HCT116 (cell line): ENCODE data around the gene ZBED2. TPM values are rescaled to one million over a fixed set of nuclear protein-coding genes. Genes with fewer than 3 reads are reported as not detected.

Experiments used
- ATAC-seq: fragments of 200-7000 bp; cut with Tn5 transposase; 2 replicates; pipeline ENCODE4 v1.9.1; 2020; ENCODE audit warnings: mild to moderate bottlenecking, moderate library complexity
- BruUV-seq: library from RNA; stranded (reverse); fragments of 400-500 nt; replicated peaks from 2 replicates; lab custom pipeline; 2021; lab: Mats Ljungman, UMichigan
- CTCF ChIA-PET: fragments of 300-600 bp; sonication (Branson Sonifier 250); formaldehyde crosslinking; loops from one replicate; lab custom pipeline; 2021; ENCODE audit warnings: antibody characterized with exemption; lab: Charles Lee
- POLR2A ChIA-PET: fragments of 300-600, 350-600 bp; sonication (Branson Sonifier 250); formaldehyde crosslinking; loops from one replicate; lab custom pipeline; 2021; ENCODE audit warnings: antibody characterized with exemption; lab: Charles Lee
- RAD21 ChIA-PET, 2 experiments: fragments of 300-600 bp; sonication (Branson Sonifier 250); formaldehyde crosslinking; loops; one replicate each; lab custom pipeline; 2023; ENCODE audit warnings: low total read pairs in 2 of 2; ENCODE audit not compliant: uncharacterized antibody in 2 of 2, unreplicated experiment in 2 of 2, low non-redundant PET in 1 of 2; lab: Charles Lee
- DNase-seq: peaks from one replicate; pipeline ENCODE4 v3.0.0-alpha.2; 2010; ENCODE audit warnings: low read depth, low spot score
- H2AFZ ChIP-seq: fragments of 200-600 bp; shearing (Covaris generic), sonication (generic); 2 replicates; pipeline ENCODE4 v1.6.1; 2017; ENCODE audit warnings: low read depth, mixed run types, mixed read lengths, antibody characterized with exemption, low read length; ENCODE audit not compliant: poor library complexity, severe bottlenecking
- H3K27ac ChIP-seq: 2 replicates; pipeline ENCODE4 v1.5.1; 2012; ENCODE audit warnings: low read depth, low read length
- H3K27me3 ChIP-seq: fragments of 200-600 bp; sonication (generic); 2 replicates; pipeline ENCODE4 v1.6.1; 2016; ENCODE audit warnings: mixed run types, low read length, mixed read lengths; ENCODE audit not compliant: insufficient read depth
- H3K36me3 ChIP-seq, 2 experiments: fragments of 200-500 bp in 1 of 2; fragments of 200-600 bp in 1 of 2; sonication (Bioruptor generic) in 1 of 2; sonication (generic) in 1 of 2; 2 replicates each; pipeline versions ENCODE4 v1.5.1 to v1.6.1; 2014 to 2016; ENCODE audit warnings: low read length in 2 of 2, inconsistent platforms in 1 of 2, mixed read lengths in 1 of 2, mixed run types in 1 of 2; ENCODE audit not compliant: insufficient read depth in 2 of 2, control insufficient read depth in 1 of 2
- H3K4me1 ChIP-seq, 2 experiments: fragments of 200-600 bp in 1 of 2; sonication (generic) in 1 of 2; 2 replicates each; pipeline versions ENCODE4 v1.5.1 to v1.6.1; 2012 to 2017; ENCODE audit warnings: low read length in 2 of 2, inconsistent platforms in 1 of 2, mild to moderate bottlenecking in 1 of 2, mixed read lengths in 1 of 2, mixed run types in 1 of 2, moderate library complexity in 1 of 2; ENCODE audit not compliant: insufficient read depth in 2 of 2, control insufficient read depth in 1 of 2
- H3K4me2 ChIP-seq: fragments of 200-600 bp; sonication (generic); 2 replicates; pipeline ENCODE4 v1.6.1; 2017; ENCODE audit warnings: mixed run types, low read length, mixed read lengths
- H3K4me3 ChIP-seq, 2 experiments: fragments of 200-600 bp in 1 of 2; sonication (generic) in 1 of 2; replicated peaks in 1 of 2; 2 replicates each; pipeline ENCODE4 v1.5.1; 2011 to 2016; ENCODE audit warnings: low read length in 2 of 2, control low read depth in 1 of 2, low read depth in 1 of 2, mild to moderate bottlenecking in 1 of 2, mixed read lengths in 1 of 2, mixed run types in 1 of 2
- H3K79me2 ChIP-seq: fragments of 200-600 bp; sonication (generic); 2 replicates; pipeline ENCODE4 v1.6.1; 2017; ENCODE audit warnings: mild to moderate bottlenecking, mixed run types, low read length, moderate library complexity, mixed read lengths; ENCODE audit not compliant: insufficient read depth
- H3K9ac ChIP-seq: fragments of 200-600 bp; sonication (generic); 2 replicates; pipeline ENCODE4 v1.6.1; 2016; ENCODE audit warnings: low read length, mixed read lengths
- H3K9me2 ChIP-seq: fragments of 200-600 bp; sonication (generic), shearing (Covaris generic); 2 replicates; pipeline ENCODE4 v1.6.1; 2017; ENCODE audit warnings: mixed run types, mild to moderate bottlenecking, moderate library complexity; ENCODE audit not compliant: insufficient read depth
- H3K9me3 ChIP-seq, 2 experiments: fragments of 200-500 bp in 1 of 2; fragments of 200-600 bp in 1 of 2; sonication (Bioruptor generic) in 1 of 2; sonication (generic) in 1 of 2; 2 replicates each; pipeline ENCODE4 v1.6.1; 2014 to 2017; ENCODE audit warnings: low read length in 2 of 2, mixed read lengths in 2 of 2, inconsistent platforms in 1 of 2, low read depth in 1 of 2, mild to moderate bottlenecking in 1 of 2, mixed run types in 1 of 2, moderate library complexity in 1 of 2; ENCODE audit not compliant: control insufficient read depth in 1 of 2, insufficient read depth in 1 of 2
- H4K20me1 ChIP-seq: fragments of 200-600 bp; sonication (generic), shearing (Covaris generic); 2 replicates; pipeline ENCODE4 v1.6.1; 2017; ENCODE audit warnings: mixed run types, mild to moderate bottlenecking, moderate library complexity; ENCODE audit not compliant: insufficient read depth
- CEBPB ChIP-seq: IDR thresholded peaks from 2 replicates; pipeline ENCODE4 v1.6.1; 2012; ENCODE audit warnings: low read depth
- EGR1 ChIP-seq: IDR thresholded peaks from 2 replicates; pipeline ENCODE4 v1.6.1; 2012; ENCODE audit warnings: low read depth
- ELF1 ChIP-seq: IDR thresholded peaks from 2 replicates; pipeline ENCODE4 v1.6.1; 2012; ENCODE audit warnings: low read depth, borderline replicate concordance
- EZH2 ChIP-seq: fragments of 200-600 bp; sonication (generic); IDR thresholded peaks from 2 replicates; pipeline ENCODE4 v1.6.1; 2017; ENCODE audit warnings: antibody characterized with exemption, mixed run types
- EZH2phosphoT487 ChIP-seq: fragments of 200-600 bp; IDR thresholded peaks from 2 replicates; pipeline ENCODE4 v1.6.1; 2018; ENCODE audit warnings: antibody characterized with exemption, borderline replicate concordance
- FOSL1 ChIP-seq: IDR thresholded peaks from 2 replicates; pipeline ENCODE4 v1.6.1; 2012; ENCODE audit warnings: low read depth
- JUND ChIP-seq: IDR thresholded peaks from 2 replicates; pipeline ENCODE4 v1.6.1; 2012
- POLR2A ChIP-seq: IDR thresholded peaks from 2 replicates; pipeline ENCODE4 v1.7.0; 2011; ENCODE audit warnings: borderline replicate concordance; ENCODE audit not compliant: insufficient read depth, insufficient read length; ENCODE audit errors: extremely low read depth
- POLR2AphosphoS5 ChIP-seq: IDR thresholded peaks from 2 replicates; pipeline ENCODE4 v1.6.1; 2011; ENCODE audit warnings: mild to moderate bottlenecking, low read depth, low read length, moderate library complexity
- SIN3A ChIP-seq: IDR thresholded peaks from 2 replicates; pipeline ENCODE4 v1.6.1; 2012; ENCODE audit warnings: low read depth
- SP1 ChIP-seq: IDR thresholded peaks from 2 replicates; pipeline ENCODE4 v1.6.1; 2012; ENCODE audit warnings: low read depth
- YY1 ChIP-seq: IDR thresholded peaks from 2 replicates; pipeline ENCODE4 v1.6.1; 2011; ENCODE audit warnings: low read length, low read depth, moderate library complexity, mild to moderate bottlenecking; ENCODE audit not compliant: insufficient replicate concordance; ENCODE audit errors: extremely low read depth
- ZFX ChIP-seq: fragments of 450-650 bp; IDR thresholded peaks from 2 replicates; pipeline ENCODE4 v1.6.1; 2017
- ZNF274 ChIP-seq: fragments of 200-500 bp; sonication (Bioruptor generic); IDR thresholded peaks from 2 replicates; pipeline ENCODE4 v1.6.1; 2014; ENCODE audit warnings: mild to moderate bottlenecking, low read depth, low read length, inconsistent platforms
- intact Hi-C: fragments of 100-400 bp; cut with micrococcal nuclease; formaldehyde crosslinking; loops from 2 replicates; pipeline ENCODE4 v1.10.0; 2022
- total RNA-seq: library from RNA; stranded (reverse); gene quantifications from one replicate; pipeline ENCODE4 v1.2.1, GENCODE V29; 2021; ENCODE audit not compliant: unreplicated experiment
- TF ChIP-seq, protein P1 (sequence below): IDR thresholded peaks from 2 replicates; pipeline ENCODE4 v1.6.1; 2012
- TF ChIP-seq, protein P2 (sequence below): IDR thresholded peaks from 2 replicates; pipeline ENCODE4 v1.6.1; 2012
- TF ChIP-seq, protein P3 (sequence below): IDR thresholded peaks from 2 replicates; pipeline ENCODE4 v1.6.1; 2012; ENCODE audit warnings: low read depth
- TF ChIP-seq, protein P4 (sequence below): IDR thresholded peaks from 2 replicates; pipeline ENCODE4 v1.6.1; 2011; ENCODE audit warnings: mild to moderate bottlenecking, low read length, moderate library complexity; ENCODE audit not compliant: insufficient replicate concordance; ENCODE audit errors: extremely low read depth

The ZBED2 gene
- total RNA-seq, 1 experiment from 2014 or later = 16.1 TPM

DNA sequence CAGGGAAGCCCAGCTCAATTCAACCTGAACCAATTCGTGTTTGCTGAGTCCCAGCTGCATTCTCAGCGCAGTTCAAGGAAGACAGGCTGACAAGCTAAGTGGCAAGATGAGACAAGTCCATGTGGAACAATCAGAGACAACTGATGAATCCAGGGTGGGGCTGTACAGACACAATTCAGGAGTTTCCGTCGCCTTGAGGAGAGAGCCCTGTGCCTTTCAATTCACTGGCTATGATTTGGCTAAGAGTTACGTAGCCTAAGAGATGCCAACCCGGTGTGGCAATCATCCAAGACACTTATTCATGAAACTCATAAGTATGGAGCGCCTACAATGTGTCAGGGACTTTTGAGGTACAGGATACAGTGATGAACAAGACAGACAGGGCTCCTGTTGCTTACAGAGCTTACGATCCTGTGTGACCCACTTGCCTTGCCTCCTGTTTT lies 15.5 kb upstream of the ZBED2 start (continued):
- TF ChIP-seq, protein P1, sequence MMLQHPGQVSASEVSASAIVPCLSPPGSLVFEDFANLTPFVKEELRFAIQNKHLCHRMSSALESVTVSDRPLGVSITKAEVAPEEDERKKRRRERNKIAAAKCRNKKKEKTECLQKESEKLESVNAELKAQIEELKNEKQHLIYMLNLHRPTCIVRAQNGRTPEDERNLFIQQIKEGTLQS = no peak
- TF ChIP-seq ZNF274 (no peak), FOSL1 (no peak), EZH2 (no peak), SIN3A (no peak; the same call in 1 of the 2 replicates), POLR2A (peak; percentile 51), ZFX (no peak), EGR1 (no peak), CEBPB (no peak)

DNA sequence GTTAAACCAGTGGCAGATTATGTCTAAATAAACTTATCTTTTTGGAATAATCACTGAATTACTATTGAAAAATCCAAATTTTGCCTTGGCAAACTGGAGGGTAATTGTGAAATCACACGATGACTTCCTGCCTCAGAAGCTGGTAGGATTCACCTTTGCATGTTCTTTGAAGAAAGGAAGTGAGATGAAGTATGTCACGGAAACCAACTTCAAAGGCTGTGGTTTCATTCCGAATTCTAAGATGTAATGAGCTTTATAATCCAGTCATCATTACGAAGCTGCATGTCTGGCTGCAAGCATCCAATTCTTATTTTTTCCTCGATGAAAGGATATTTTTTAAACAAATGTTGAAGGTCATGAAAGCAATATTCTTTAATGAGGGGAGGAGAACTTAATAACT lies 15.0 kb upstream of the ZBED2 start:
- H4K20me1 ChIP-seq = no peaks in the 10 kb centered on the region
- DNase-seq (no peak), ATAC-seq (peak; percentile 62)
- no peaks in the 10 kb centered on the region for H3K79me2 ChIP-seq
- peak overlapping the region; percentile 46 for H3K4me2 ChIP-seq
- H3K9me2 ChIP-seq = no peaks in the 10 kb centered on the region
- peaks cover 6 to 62% of the 10 kb centered on the region in 2 experiments for H3K4me1 ChIP-seq
- BruUV-seq = TSS peak; percentile 38
- intact Hi-C loops = no loop called here
- ChIA-PET RAD21 (no interaction called here), CTCF (interaction anchor here (1.4 kb wide), 1 partner anchor 12 kb away, joined by 4 read pairs; no protein-coding TSS in a partner anchor), POLR2A (no interaction called here)
- H2AFZ ChIP-seq = no peak overlapping the region
- H3K36me3 ChIP-seq = no peaks in the 10 kb centered on the region
- H3K27me3 ChIP-seq = no peaks in the 10 kb centered on the region
- H3K9me3 ChIP-seq = no peaks in the 10 kb centered on the region
- H3K9ac ChIP-seq = peak overlapping the region; percentile 46
- peak overlapping the region; percentile 55 for H3K27ac ChIP-seq
- peak overlapping the region; percentile 8 to 22 for H3K4me3 ChIP-seq
- TF ChIP-seq SP1 = peak; percentile 59
- TF ChIP-seq CEBPB = peak; percentile 85
- TF ChIP-seq, protein P2, sequence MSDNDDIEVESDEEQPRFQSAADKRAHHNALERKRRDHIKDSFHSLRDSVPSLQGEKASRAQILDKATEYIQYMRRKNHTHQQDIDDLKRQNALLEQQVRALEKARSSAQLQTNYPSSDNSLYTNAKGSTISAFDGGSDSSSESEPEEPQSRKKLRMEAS = no peak
- no peak for TF ChIP-seq POLR2A
- no peak for TF ChIP-seq SIN3A
- no peak for TF ChIP-seq YY1
- peak; percentile 44; the same call in 1 of the 2 replicates for TF ChIP-seq JUND
- no peak for TF ChIP-seq POLR2AphosphoS5
- no peak for TF ChIP-seq EZH2phosphoT487
- TF ChIP-seq, protein P3, sequence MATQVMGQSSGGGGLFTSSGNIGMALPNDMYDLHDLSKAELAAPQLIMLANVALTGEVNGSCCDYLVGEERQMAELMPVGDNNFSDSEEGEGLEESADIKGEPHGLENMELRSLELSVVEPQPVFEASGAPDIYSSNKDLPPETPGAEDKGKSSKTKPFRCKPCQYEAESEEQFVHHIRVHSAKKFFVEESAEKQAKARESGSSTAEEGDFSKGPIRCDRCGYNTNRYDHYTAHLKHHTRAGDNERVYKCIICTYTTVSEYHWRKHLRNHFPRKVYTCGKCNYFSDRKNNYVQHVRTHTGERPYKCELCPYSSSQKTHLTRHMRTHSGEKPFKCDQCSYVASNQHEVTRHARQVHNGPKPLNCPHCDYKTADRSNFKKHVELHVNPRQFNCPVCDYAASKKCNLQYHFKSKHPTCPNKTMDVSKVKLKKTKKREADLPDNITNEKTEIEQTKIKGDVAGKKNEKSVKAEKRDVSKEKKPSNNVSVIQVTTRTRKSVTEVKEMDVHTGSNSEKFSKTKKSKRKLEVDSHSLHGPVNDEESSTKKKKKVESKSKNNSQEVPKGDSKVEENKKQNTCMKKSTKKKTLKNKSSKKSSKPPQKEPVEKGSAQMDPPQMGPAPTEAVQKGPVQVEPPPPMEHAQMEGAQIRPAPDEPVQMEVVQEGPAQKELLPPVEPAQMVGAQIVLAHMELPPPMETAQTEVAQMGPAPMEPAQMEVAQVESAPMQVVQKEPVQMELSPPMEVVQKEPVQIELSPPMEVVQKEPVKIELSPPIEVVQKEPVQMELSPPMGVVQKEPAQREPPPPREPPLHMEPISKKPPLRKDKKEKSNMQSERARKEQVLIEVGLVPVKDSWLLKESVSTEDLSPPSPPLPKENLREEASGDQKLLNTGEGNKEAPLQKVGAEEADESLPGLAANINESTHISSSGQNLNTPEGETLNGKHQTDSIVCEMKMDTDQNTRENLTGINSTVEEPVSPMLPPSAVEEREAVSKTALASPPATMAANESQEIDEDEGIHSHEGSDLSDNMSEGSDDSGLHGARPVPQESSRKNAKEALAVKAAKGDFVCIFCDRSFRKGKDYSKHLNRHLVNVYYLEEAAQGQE = no peak
- TF ChIP-seq, protein P4, sequence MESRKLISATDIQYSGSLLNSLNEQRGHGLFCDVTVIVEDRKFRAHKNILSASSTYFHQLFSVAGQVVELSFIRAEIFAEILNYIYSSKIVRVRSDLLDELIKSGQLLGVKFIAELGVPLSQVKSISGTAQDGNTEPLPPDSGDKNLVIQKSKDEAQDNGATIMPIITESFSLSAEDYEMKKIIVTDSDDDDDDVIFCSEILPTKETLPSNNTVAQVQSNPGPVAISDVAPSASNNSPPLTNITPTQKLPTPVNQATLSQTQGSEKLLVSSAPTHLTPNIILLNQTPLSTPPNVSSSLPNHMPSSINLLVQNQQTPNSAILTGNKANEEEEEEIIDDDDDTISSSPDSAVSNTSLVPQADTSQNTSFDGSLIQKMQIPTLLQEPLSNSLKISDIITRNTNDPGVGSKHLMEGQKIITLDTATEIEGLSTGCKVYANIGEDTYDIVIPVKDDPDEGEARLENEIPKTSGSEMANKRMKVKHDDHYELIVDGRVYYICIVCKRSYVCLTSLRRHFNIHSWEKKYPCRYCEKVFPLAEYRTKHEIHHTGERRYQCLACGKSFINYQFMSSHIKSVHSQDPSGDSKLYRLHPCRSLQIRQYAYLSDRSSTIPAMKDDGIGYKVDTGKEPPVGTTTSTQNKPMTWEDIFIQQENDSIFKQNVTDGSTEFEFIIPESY = no peak
- peak; percentile 19; the same call in 1 of the 2 replicates for TF ChIP-seq ELF1
